ENCODE data around the gene UTP4. TPM values are rescaled to one million over a fixed set of nuclear protein-coding genes. Genes with fewer than 3 reads are reported as not detected.

Gene UTP4
- total RNA-seq, 4 donors from 2014 or later: 16.4 to 36.2 (median 25.8) TPM

DNA sequence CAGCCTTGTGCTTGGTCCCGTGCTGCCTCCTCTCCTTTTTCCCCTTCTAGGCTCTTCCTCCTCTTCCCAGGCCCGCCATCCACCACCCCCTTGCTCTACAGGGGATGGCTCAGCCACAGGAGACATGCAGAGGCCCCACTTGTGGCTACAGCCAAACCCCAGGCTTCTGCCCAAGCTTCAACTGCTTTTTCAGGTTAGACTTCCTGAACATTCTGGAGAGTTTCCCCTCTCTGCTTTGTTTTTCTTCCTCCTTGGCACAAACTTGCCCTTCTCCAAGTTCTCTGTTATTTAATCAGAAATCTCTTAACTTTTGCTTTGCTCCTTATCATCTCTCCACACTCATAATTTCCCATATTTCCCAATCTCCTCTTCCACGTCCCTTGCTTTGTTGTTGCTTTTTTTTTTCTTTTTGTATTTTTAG lies 45.3 kb upstream of the UTP4 start:
- TF ChIP-seq, protein P1, sequence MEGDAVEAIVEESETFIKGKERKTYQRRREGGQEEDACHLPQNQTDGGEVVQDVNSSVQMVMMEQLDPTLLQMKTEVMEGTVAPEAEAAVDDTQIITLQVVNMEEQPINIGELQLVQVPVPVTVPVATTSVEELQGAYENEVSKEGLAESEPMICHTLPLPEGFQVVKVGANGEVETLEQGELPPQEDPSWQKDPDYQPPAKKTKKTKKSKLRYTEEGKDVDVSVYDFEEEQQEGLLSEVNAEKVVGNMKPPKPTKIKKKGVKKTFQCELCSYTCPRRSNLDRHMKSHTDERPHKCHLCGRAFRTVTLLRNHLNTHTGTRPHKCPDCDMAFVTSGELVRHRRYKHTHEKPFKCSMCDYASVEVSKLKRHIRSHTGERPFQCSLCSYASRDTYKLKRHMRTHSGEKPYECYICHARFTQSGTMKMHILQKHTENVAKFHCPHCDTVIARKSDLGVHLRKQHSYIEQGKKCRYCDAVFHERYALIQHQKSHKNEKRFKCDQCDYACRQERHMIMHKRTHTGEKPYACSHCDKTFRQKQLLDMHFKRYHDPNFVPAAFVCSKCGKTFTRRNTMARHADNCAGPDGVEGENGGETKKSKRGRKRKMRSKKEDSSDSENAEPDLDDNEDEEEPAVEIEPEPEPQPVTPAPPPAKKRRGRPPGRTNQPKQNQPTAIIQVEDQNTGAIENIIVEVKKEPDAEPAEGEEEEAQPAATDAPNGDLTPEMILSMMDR (IDR thresholded peaks at IDR 0.05): no peak
- TF ChIP-seq POLR2AphosphoS5 (IDR thresholded peaks at IDR 0.05) (no peak), EP300 (IDR thresholded peaks at IDR 0.05) (no peak), POLR2A (IDR thresholded peaks at IDR 0.05) (no peak)
- no peak for ATAC-seq
- WGBS, 2 donors (ENCODE audit: low coverage in 1 of 2): 56 to 75% methylated on average over 2 to 3 of the region's 3 CpGs
- H3K4me3 ChIP-seq: no peak overlapping the region
- H3K36me3 ChIP-seq: peaks cover 0 to 27% of the 10 kb centered on the region in 2 donors
- H3K4me1 ChIP-seq: peaks cover 0 to 8% (median 5%) of the 10 kb centered on the region in 3 donors
- H3K27me3 ChIP-seq: no peaks in the 10 kb centered on the region
- H3K9me3 ChIP-seq: no peaks in the 10 kb centered on the region
- no peak overlapping the region for H3K27ac ChIP-seq

DNA sequence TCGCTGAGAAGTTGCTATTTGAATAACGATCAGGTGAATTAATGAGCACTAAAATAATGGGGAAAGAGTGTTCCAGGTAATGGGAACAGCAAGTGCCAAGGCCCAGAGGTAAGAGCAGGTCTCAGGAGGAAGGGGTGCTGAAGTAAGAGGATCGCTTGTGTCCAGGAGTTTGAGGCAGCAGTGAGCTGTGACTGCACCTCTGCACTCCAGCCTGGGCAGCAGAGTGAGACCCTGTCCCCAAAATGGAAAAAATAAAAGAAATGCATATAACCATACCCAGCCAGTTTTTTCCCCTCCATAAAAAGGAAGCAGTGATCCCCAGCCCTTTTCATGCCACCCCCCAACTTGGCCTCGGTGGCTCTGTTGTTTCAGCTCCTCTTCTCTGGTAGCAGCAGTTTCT lies 43.8 kb upstream of the UTP4 start:
- H3K36me3 ChIP-seq: peaks cover 0 to 23% of the 10 kb centered on the region in 2 donors
- ATAC-seq: no peak
- TF ChIP-seq, protein P1 (IDR thresholded peaks at IDR 0.05): no peak
- TF ChIP-seq POLR2A (IDR thresholded peaks at IDR 0.05) (no peak), EP300 (IDR thresholded peaks at IDR 0.05) (no peak), POLR2AphosphoS5 (IDR thresholded peaks at IDR 0.05) (no peak)
- H3K4me1 ChIP-seq: peaks cover 0 to 8% (median 5%) of the 10 kb centered on the region in 3 donors
- no peak overlapping the region for H3K4me3 ChIP-seq
- no peak overlapping the region for H3K27ac ChIP-seq
- no peaks in the 10 kb centered on the region for H3K27me3 ChIP-seq
- WGBS, 2 donors (ENCODE audit: low coverage in 1 of 2): 78 to 84% methylated on average over 3 to 4 of the region's 4 CpGs
- H3K9me3 ChIP-seq: no peaks in the 10 kb centered on the region

DNA sequence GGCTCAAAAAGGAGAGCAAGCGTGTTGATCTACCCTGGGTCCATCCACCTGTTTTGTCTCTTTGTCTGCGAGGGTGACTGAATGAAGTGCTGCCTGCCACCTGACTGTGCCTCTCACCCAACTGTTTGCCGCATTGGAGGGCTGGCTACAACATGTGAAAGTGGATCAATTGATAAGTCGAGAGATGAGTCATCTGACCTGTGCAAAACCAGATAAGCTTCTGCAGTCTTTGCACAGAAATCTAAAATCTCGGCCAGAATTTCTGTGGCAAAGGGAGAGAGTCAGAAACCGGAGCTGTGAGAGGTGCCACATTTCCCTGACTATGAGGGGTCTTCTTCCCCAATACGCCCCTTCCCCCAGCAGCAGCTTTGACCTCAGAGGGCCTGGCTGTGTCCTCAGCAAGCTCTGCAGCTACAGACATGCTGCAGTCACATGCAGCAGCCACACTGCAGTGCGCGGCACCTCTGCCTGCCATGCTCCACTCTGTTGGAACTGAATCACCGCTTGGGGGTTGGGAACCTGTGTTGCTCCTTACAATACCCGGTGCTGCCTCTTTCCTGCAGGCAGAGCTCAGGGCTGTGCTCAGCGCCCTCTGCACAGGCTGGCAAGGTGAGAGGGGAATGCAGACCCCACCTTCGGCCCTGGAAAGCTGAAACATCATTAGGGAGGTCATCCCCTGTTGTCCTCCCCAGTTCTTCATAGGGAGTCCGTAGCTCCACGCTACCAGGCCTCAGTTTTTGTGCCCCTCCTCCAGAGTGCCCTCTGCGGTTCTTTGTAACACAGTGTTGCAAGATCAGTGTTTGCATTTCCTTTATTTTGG lies 43.1 kb upstream of the UTP4 start:
- Histone ChIP-seq H3K4me3 (no peak overlapping the region), H3K4me1 (peaks cover 0 to 2% (median 2%) of the 10 kb centered on the region in 3 donors), H3K27me3 (no peaks in the 10 kb centered on the region), H3K36me3 (peaks cover 0 to 20% of the 10 kb centered on the region in 2 donors), H3K27ac (no peak overlapping the region), H3K9me3 (no peaks in the 10 kb centered on the region)
- ATAC-seq: peak; percentile 34
- WGBS, 2 donors (ENCODE audit: low coverage in 1 of 2): 67 to 70% methylated on average over 2 to 12 of the region's 16 CpGs
- no peak for TF ChIP-seq POLR2A (IDR thresholded peaks at IDR 0.05)
- TF ChIP-seq EP300 (IDR thresholded peaks at IDR 0.05): no peak
- TF ChIP-seq, protein P1 (IDR thresholded peaks at IDR 0.05): no peak
- TF ChIP-seq POLR2AphosphoS5 (IDR thresholded peaks at IDR 0.05): no peak

DNA sequence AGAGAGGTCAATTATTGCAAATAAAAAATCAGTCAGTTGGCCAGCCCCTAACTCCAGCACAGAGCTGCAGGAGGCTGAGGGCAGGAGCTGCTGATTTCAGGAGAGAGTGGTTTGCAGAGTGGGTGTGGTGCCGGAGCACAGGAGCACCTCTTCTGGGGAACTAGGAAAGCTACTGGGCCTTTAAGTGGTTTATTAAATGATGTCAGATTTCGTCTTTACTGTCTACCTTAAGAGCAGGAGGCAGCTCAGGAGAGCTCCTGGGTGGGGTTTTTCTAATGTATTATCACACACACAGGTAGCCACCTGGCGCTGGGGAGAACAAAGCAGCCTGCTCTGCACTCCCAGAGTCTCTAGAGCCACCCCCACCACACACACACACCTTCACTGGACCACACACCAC lies 38.5 kb upstream of the UTP4 start:
- Histone ChIP-seq H3K4me1 (no peaks in the 10 kb centered on the region), H3K4me3 (no peak overlapping the region), H3K36me3 (no peaks in the 10 kb centered on the region), H3K9me3 (no peaks in the 10 kb centered on the region), H3K27me3 (peaks cover 3% of the 10 kb centered on the region), H3K27ac (no peak overlapping the region)
- TF ChIP-seq EP300 (IDR thresholded peaks at IDR 0.05) (no peak), POLR2A (IDR thresholded peaks at IDR 0.05) (no peak), POLR2AphosphoS5 (IDR thresholded peaks at IDR 0.05) (no peak)
- TF ChIP-seq, protein P1 (IDR thresholded peaks at IDR 0.05): no peak
- WGBS, 2 donors (ENCODE audit: low coverage in 1 of 2): no CpG with 5 or more reads among the region's 3 CpGs
- no peak for ATAC-seq

DNA sequence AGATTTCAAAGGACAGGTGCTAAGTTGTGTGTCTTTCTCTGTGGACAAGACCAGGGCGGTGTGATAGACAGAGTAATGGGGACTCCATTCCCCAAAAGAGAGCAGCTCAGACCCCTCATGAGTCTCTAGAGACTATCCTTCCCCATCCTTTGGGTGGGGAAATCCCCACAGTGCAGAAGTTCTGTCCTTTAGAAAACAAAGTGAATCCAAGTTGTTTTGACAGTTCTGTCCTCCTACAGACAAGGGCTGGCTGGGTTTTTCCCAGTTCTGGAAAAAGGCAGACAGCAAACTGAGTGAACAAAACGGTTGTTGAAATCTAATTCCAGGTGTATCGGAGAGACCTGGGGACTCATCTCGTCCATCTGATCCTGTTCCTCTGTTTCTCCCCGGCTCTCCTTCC lies 37.9 kb upstream of the UTP4 start:
- TF ChIP-seq POLR2AphosphoS5 (IDR thresholded peaks at IDR 0.05) (no peak), POLR2A (IDR thresholded peaks at IDR 0.05) (no peak), EP300 (IDR thresholded peaks at IDR 0.05) (no peak)
- TF ChIP-seq, protein P1 (IDR thresholded peaks at IDR 0.05): no peak
- Histone ChIP-seq H3K27me3 (peaks cover 3% of the 10 kb centered on the region), H3K4me3 (no peak overlapping the region), H3K27ac (no peak overlapping the region), H3K4me1 (no peaks in the 10 kb centered on the region), H3K36me3 (no peaks in the 10 kb centered on the region), H3K9me3 (no peaks in the 10 kb centered on the region)
- no peak for ATAC-seq
- 52 to 62% methylated on average over 4 to 5 of the region's 5 CpGs for WGBS, 2 donors (ENCODE audit: low coverage in 1 of 2)

All from gastroesophageal sphincter (tissue), 4 donors.